Keratinocyte (primary cell): ENCODE measurements around the gene LRRC7. TPM values are rescaled to one million over a fixed set of nuclear protein-coding genes. Genes with fewer than 3 reads are reported as not detected.

ENCODE experiments used
- DNase-seq: peaks from one replicate; pipeline ENCODE4 v3.0.0-alpha.2; 2011; ENCODE audit warnings: low read depth, missing footprints, low spot score
- FAIRE-seq: peaks from 2 replicates; lab custom pipeline; 2011; peaks lifted over from hg19 to GRCh38; lab: Jason Lieb, UNC
- H2AFZ ChIP-seq: 2 replicates; pipeline ENCODE4 v1.6.0; 2012; ENCODE audit warnings: low read length, control low read depth, inconsistent platforms; ENCODE audit not compliant: control insufficient read depth
- H3K27ac ChIP-seq: 2 replicates; pipeline ENCODE4 v1.5.1; 2011; ENCODE audit warnings: low read length; ENCODE audit not compliant: control insufficient read depth, insufficient read depth
- H3K27me3 ChIP-seq: 3 replicates; pipeline ENCODE4 v1.6.0; 2011; ENCODE audit warnings: low read length; ENCODE audit not compliant: control insufficient read depth, insufficient read depth; ENCODE audit errors: extremely low read depth
- H3K36me3 ChIP-seq, 2 experiments: 2 replicates in 1 of 2; 3 replicates in 1 of 2; pipeline ENCODE4 v1.5.1; 2011; ENCODE audit warnings: low read length in 2 of 2, mild to moderate bottlenecking in 1 of 2; ENCODE audit not compliant: control insufficient read depth in 2 of 2, insufficient read depth in 2 of 2; ENCODE audit errors: extremely low read depth in 1 of 2
- H3K4me1 ChIP-seq: 3 replicates; pipeline ENCODE4 v1.5.1; 2011; ENCODE audit warnings: low read length; ENCODE audit not compliant: control insufficient read depth, insufficient read depth; ENCODE audit errors: extremely low read depth
- H3K4me2 ChIP-seq: 3 replicates; pipeline ENCODE4 v1.6.0; 2011; ENCODE audit warnings: low read depth, low read length; ENCODE audit not compliant: control insufficient read depth, insufficient read depth; ENCODE audit errors: extremely low read depth
- H3K4me3 ChIP-seq, 3 experiments: fragments of 200-600 bp in 1 of 3; sonication (generic) in 1 of 3; 2 replicates in 2 of 3; 3 replicates in 1 of 3; pipeline ENCODE4 v1.5.1; 2011 to 2016; ENCODE audit warnings: low read length in 3 of 3, mild to moderate bottlenecking in 3 of 3, control low read depth in 2 of 3, inconsistent platforms in 1 of 3, low read depth in 1 of 3, mixed read lengths in 1 of 3, mixed run types in 1 of 3, moderate library complexity in 1 of 3; ENCODE audit not compliant: control insufficient read depth in 2 of 3, insufficient read depth in 2 of 3; ENCODE audit errors: extremely low read depth in 1 of 3
- H3K79me2 ChIP-seq: 2 replicates; pipeline ENCODE4 v1.6.0; 2012; ENCODE audit warnings: low read length; ENCODE audit not compliant: control insufficient read depth, insufficient read depth
- H3K9ac ChIP-seq: 3 replicates; pipeline ENCODE4 v1.6.0; 2011; ENCODE audit warnings: low read length; ENCODE audit not compliant: control insufficient read depth, insufficient read depth; ENCODE audit errors: extremely low read depth
- H3K9me1 ChIP-seq: 3 replicates; pipeline ENCODE4 v1.6.0; 2011; ENCODE audit warnings: low read length; ENCODE audit not compliant: control insufficient read depth, insufficient read depth; ENCODE audit errors: extremely low read depth
- H3K9me3 ChIP-seq: 2 replicates; pipeline ENCODE4 v1.5.1; 2012; ENCODE audit warnings: low read depth, low read length; ENCODE audit not compliant: control insufficient read depth
- H4K20me1 ChIP-seq: 3 replicates; pipeline ENCODE4 v1.6.0; 2011; ENCODE audit warnings: low read length; ENCODE audit not compliant: control insufficient read depth, insufficient read depth; ENCODE audit errors: extremely low read depth
- CTCF ChIP-seq, 3 experiments: IDR thresholded peaks in 1 of 3; conservative IDR thresholded peaks in 1 of 3; optimal IDR thresholded peaks in 1 of 3; 2 replicates in 2 of 3; 3 replicates in 1 of 3; pipeline versions ENCODE3 to v1.5.1; 2011; ENCODE audit warnings: low read length in 3 of 3, mild to moderate bottlenecking in 3 of 3, moderate library complexity in 2 of 3, control low read depth in 1 of 3, inconsistent platforms in 1 of 3; ENCODE audit not compliant: insufficient read depth in 2 of 3; ENCODE audit errors: extremely low read depth in 1 of 3
- EZH2 ChIP-seq: IDR thresholded peaks from one replicate; pipeline ENCODE4 v1.6.1; 2012; ENCODE audit warnings: inconsistent platforms, mild to moderate bottlenecking, low read length, moderate library complexity
- dilution Hi-C: fragments of 300-500 bp; cut with MboI; formaldehyde crosslinking; loops from one replicate; pipeline ENCODE4 v1.7.0; 2020; ENCODE audit warnings: low sequenced_read_pairs; ENCODE audit not compliant: extremely low pct_ligation_motif_present
- polyA plus RNA-seq, 5 experiments: library from polyadenylated mRNA; depleted of rRNA in 3 of 5; stranded (reverse) in 3 of 5; stranded (forward) in 1 of 5; unstranded in 1 of 5; fragments of >200 nt; gene quantifications; 1 replicate in 1 of 5; 2 replicates in 3 of 5; 3 replicates in 1 of 5; pipeline versions ENCODE4 v1.2.1 to v1.2.3, GENCODE V29; 2011 to 2012; ENCODE audit warnings: missing spikeins in 2 of 5, low read depth in 1 of 5, low replicate concordance in 1 of 5

Gene LRRC7
- polyA plus RNA-seq, 1 donor (not counting 4 experiments of a cell fraction or from before 2014, with no cell fraction given), result 0.28 TPM

- Histone ChIP-seq H3K9ac (no peak overlapping the region), H3K79me2 (no peaks in the 10 kb centered on the region), H3K36me3 (no peaks in the 10 kb centered on the region), H4K20me1 (no peaks in the 10 kb centered on the region), H3K27ac (no peak overlapping the region), H3K9me1 (no peaks in the 10 kb centered on the region), H3K4me1 (peaks cover 12% of the 10 kb centered on the region), H3K27me3 (peaks cover 18% of the 10 kb centered on the region), H3K9me3 (no peaks in the 10 kb centered on the region), H2AFZ (no peak overlapping the region), H3K4me3 (no peak overlapping the region), H3K4me2 (no peak overlapping the region)
- DNase-seq, result no peak
- dilution Hi-C loops, result no loop called here
- no peak for FAIRE-seq
- TF ChIP-seq EZH2, result no peak
- TF ChIP-seq CTCF (optimal IDR thresholded peaks at IDR 0.05 in 1 of 3, IDR thresholded peaks at IDR 0.05 in 1 of 3, conservative IDR thresholded peaks at IDR 0.05 in 1 of 3; ENCODE audit: extremely low read depth in 1 of 3, insufficient read depth in 2 of 3, low read length in 3 of 3), result no peak
Measured at GRCh38 chr1:69572921-69573320, 5.2 kb downstream of the LRRC7 start.

GRCh38 chr1:69573911-69574310, 6.2 kb downstream of the LRRC7 start:
- Histone ChIP-seq H3K4me3 (no peak overlapping the region), H3K79me2 (no peaks in the 10 kb centered on the region), H2AFZ (no peak overlapping the region), H3K27me3 (peaks cover 10% of the 10 kb centered on the region), H3K9ac (no peak overlapping the region), H4K20me1 (no peaks in the 10 kb centered on the region), H3K4me2 (no peak overlapping the region), H3K36me3 (no peaks in the 10 kb centered on the region), H3K27ac (no peak overlapping the region), H3K9me3 (no peaks in the 10 kb centered on the region), H3K4me1 (peaks cover 9% of the 10 kb centered on the region), H3K9me1 (no peaks in the 10 kb centered on the region)
- no peak for TF ChIP-seq EZH2
- no peak for TF ChIP-seq CTCF (optimal IDR thresholded peaks at IDR 0.05 in 1 of 3, IDR thresholded peaks at IDR 0.05 in 1 of 3, conservative IDR thresholded peaks at IDR 0.05 in 1 of 3; ENCODE audit: extremely low read depth in 1 of 3, insufficient read depth in 2 of 3, low read length in 3 of 3)
- dilution Hi-C loops, result no loop called here
- DNase-seq (no peak), FAIRE-seq (no peak)
